Limb (tissue), 2 donors: ENCODE results near the gene CCDC30.
"Not testable (repeated sequence)": the region's sequence is repeated elsewhere in the genome, so short reads cannot be mapped to it uniquely, and the experiment has no call there.

Experiments used
- DNase-seq, 2 donors: peaks; one replicate each; pipeline ENCODE4 v3.0.0-alpha.2; 2016; ENCODE audit errors: extremely low spot score in 2 of 2

Gene CCDC30

DNA sequence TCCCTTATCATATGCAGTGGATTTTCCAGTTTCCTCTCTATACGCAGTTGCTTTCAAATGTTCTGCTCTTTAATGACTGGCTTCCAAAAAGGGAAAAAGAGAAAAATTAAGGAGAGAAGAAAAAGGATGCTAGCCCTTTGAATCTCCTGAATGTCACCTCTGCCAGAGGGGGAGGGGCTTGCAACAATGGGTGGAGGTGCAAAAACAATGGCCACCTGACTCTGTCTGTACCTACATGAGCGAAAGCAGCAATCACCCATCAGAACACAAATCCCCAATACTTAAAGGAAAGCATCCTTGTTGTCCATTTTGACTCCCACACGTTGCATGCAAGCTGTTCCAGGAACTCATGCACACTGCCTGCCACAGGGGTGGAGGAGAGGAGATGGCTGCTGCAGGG is 61.2 kb downstream of the CCDC30 start:
- no peak for DNase-seq

DNA sequence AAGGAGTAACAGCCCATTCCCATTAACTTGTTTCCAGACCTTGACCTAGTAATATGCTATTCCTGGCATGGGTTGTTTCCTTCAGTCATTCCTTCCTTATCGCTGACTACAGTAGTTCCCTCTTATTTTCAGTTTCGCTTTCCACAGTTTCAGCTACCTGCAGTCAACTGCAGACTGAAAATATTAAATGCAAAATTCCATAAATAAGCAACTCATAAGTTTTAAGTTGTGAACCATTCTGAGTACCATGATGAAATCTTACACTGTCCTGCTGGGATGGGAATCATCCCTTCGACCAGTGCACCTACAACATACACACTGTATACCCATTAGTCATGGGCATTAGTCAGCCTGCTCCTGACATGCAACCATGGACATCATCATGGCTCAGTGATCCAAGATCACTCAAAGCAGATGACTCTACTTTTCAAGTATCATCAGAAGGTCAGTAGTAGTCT is 66.7 kb downstream of the CCDC30 start:
- DNase-seq = no peak

- no peak for DNase-seq
Observed at GRCh38 chr1:42531043-42531442, 68.0 kb downstream of the CCDC30 start.

- DNase-seq = no peak
Observed at GRCh38 chr1:42533101-42533863, 70.2 kb downstream of the CCDC30 start.

DNA sequence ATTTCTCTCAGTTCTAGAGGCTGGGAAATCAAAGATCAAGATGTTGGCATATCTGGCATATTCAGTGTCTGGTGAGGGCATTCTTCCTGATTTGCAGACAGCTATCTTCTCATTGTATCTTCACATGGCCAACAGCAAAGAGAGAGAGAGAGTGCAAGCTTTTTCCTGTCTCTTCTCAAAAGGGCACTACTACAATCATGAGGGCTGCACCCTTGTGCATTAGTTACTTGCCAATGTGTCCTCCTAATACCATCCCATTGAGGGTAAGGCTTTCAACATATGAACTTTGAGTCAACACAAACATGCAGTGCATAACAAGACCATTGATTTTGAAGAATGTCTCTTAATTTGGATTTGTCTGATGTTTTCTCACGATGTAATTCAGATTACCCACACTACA is 78.0 kb downstream of the CCDC30 start:
- DNase-seq = no peak

DNA sequence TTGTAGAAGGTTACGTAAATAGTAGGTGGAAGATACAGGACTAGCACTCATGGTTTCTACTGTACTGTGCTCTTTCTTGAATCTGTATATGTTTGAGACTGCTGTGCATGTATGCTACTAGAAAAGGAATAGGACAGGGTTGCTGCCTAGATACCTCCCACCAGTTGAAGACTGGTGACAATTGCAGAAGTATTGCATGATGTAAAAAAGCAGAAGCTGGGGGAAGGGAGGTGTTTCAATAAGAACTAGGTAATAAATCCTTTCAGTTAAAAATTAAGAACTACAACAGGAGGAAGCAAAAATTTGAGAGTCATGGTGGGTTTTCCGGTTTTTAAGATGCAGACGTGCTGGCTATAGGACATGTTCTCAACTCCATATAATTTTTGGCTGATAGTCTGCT is 88.1 kb downstream of the CCDC30 start:
- DNase-seq = no peak

- no peak for DNase-seq
Observed at GRCh38 chr1:42551590-42551989, 88.5 kb downstream of the CCDC30 start.

DNA sequence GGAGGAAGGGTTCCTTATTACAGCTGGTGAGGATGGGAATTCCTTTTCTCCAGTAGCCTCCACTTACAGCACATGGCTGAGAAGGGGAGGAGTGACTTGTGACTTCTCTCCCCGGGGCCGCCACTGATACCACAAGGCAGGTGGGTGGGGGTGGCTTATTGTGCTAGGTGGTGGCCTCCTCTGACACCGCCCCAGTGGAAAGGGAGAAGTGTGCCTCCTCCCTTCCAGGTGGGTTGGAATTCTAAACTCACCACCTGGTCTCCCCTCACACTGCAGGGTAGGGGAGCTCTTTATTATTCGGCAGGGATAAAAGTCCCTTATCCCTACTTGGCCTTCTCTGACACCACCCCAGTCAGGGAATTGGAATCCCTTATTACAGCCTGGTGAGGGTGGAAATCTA is 89.5 kb downstream of the CCDC30 start:
- no peak for DNase-seq

GRCh38 chr1:42557230-42557851 is 94.3 kb downstream of the CCDC30 start:
- no peak for DNase-seq

- no peak for DNase-seq
Observed at GRCh38 chr1:42567038-42567437, 104.0 kb downstream of the CCDC30 start.

GRCh38 chr1:42576935-42577334 is 113.8 kb downstream of the CCDC30 start:
- no peak for DNase-seq

DNA sequence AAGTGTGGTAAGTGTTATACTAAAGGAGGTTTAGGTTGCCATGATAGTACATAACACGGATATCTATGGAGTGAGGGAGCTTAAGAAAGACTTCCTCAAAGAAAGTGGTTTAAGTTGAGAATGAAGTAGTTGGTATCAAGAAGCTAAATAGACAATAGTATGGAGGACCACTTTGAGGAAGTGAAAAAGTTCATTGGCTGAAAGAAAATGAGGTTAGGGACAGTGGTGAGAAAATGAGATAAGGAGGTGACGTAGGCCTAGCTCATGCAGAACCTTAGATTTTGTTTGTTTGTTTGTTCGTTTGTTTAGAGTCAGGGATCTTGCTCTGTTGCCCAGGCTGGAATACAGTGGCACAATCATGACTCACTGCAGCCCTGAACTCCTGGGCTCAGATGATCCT is 122.9 kb downstream of the CCDC30 start:
- DNase-seq = no peak

DNA sequence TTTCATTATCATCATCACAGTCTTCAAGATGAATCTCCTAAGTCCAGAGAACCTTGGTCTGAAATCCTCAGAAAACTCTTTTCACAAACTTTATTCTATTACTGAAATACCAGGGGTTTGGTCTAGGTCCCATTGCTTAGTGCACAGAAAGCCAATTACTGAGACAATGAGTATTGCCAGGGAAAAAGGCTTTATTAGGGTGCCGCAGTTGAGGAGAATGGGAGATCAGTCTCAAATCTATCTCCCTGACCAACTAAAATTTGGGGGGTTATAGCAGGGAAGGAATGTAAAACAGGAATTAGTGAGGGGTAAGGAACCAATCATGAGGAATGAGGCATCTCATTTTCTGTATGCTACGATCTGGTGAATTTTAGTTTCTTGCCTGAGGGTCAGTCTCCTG is 124.7 kb downstream of the CCDC30 start:
- DNase-seq = no peak

GRCh38 chr1:42592811-42593210 is 129.7 kb downstream of the CCDC30 start:
- DNase-seq = no peak

- DNase-seq = peak in 1 of 2 donors; percentile 27
Observed at GRCh38 chr1:42593486-42594100, 130.5 kb downstream of the CCDC30 start.

DNA sequence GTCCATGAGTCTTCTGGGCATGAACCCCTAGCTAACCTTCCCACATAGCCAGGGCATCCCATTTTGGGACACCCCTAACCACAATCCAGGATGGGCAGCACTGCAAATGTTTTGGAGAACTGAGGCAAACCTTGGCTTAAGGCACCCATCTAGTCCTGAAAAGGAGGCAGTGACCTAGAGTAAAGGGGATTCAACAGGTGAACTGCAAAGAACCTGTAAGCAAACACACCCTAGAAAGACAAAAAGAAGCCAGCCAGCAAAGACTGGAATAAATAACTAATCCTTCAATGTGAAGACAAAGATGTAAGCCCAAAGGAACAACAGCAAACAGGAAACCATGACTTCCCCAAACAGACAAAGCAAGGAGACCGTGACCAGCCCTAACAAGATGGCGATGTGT is 138.4 kb downstream of the CCDC30 start:
- no peak for DNase-seq

GRCh38 chr1:42613803-42614131 is 150.7 kb downstream of the CCDC30 start:
- DNase-seq = no peak

GRCh38 chr1:42618866-42619265 is 155.8 kb downstream of the CCDC30 start:
- DNase-seq = peak in 1 of 2 donors; percentile 23

DNA sequence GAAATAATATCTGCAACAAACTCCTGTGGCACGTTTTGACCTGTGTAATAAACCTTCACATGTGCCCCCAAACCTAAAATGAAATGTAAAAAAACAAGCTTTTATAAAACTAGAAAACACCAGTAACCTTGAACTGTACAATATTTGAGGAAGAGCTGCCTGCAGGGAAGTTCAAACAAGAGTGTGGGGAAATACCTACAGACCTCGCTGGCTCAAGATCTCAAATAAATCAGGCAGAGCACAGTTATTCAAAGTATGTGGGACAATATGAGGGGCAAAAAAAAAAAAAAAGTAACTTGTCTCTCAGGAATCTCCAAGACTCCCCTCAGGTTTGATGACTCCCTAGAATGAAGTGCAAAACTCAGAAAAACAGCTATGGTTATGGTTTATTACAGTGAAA is 157.2 kb downstream of the CCDC30 start:
- no peak for DNase-seq

- not testable (repeated sequence) for DNase-seq
Observed at GRCh38 chr1:42621180-42621579, 158.1 kb downstream of the CCDC30 start.

GRCh38 chr1:42627205-42627604 is 164.1 kb downstream of the CCDC30 start:
- not testable (repeated sequence) for DNase-seq

- DNase-seq = no peak
Observed at GRCh38 chr1:42639116-42639515, 176.0 kb downstream of the CCDC30 start.

- DNase-seq = no peak
Observed at GRCh38 chr1:42646056-42646455, 183.0 kb downstream of the CCDC30 start.
